H1 (cell line): ENCODE measurements around the gene SLC35E4. TPM values are rescaled to one million over a fixed set of nuclear protein-coding genes. Genes with fewer than 3 reads are reported as not detected.

ENCODE experiments used
- CTCF ChIA-PET: fragments of 300-600 bp; sonication (Branson Sonifier 250); formaldehyde crosslinking; loops from one replicate; lab custom pipeline; 2021; ENCODE audit not compliant: partially characterized antibody; lab: Charles Lee
- POLR2A ChIA-PET: fragments of 300-600 bp; sonication (Branson Sonifier 250); formaldehyde crosslinking; loops from one replicate; lab custom pipeline; 2021; ENCODE audit warnings: inconsistent platforms; ENCODE audit not compliant: partially characterized antibody; lab: Charles Lee
- DNase-seq, 2 experiments: peaks; one replicate each; pipeline versions ENCODE4 v3.0.0 to v3.0.0-alpha.2; 2010 to 2022; ENCODE audit warnings: low spot score in 2 of 2, low read depth in 1 of 2, mixed read lengths in 1 of 2
- FAIRE-seq: peaks from 2 replicates; lab custom pipeline; 2011; peaks lifted over from hg19 to GRCh38; lab: Jason Lieb, UNC
- H2AFZ ChIP-seq: 2 replicates; pipeline ENCODE4 v1.8.1; 2012; ENCODE audit warnings: low read length, inconsistent platforms
- H2AK5ac ChIP-seq: 2 replicates; pipeline ENCODE4 v1.6.1; 2013; ENCODE audit warnings: low read depth, low read length
- H2BK120ac ChIP-seq: replicated peaks from 2 replicates; pipeline ENCODE3; 2013; ENCODE audit warnings: low read depth, low read length, inconsistent platforms
- H2BK12ac ChIP-seq: 2 replicates; pipeline ENCODE4 v1.6.1; 2013; ENCODE audit warnings: low read depth, low read length
- H2BK15ac ChIP-seq: 2 replicates; pipeline ENCODE4 v1.6.1; 2013; ENCODE audit warnings: low read length
- H2BK20ac ChIP-seq: 2 replicates; pipeline ENCODE4 v1.6.1; 2013; ENCODE audit warnings: low read length
- H2BK5ac ChIP-seq: 2 replicates; pipeline ENCODE4 v1.6.1; 2013; ENCODE audit warnings: low read depth, low read length
- H3K14ac ChIP-seq: 2 replicates; pipeline ENCODE4 v1.6.1; 2013; ENCODE audit warnings: inconsistent platforms; ENCODE audit not compliant: insufficient read length
- H3K18ac ChIP-seq: 2 replicates; pipeline ENCODE4 v1.6.1; 2013; ENCODE audit warnings: low read length; ENCODE audit errors: extremely low read depth
- H3K23ac ChIP-seq: 2 replicates; pipeline ENCODE4 v1.6.1; 2013; ENCODE audit warnings: inconsistent platforms; ENCODE audit not compliant: insufficient read length
- H3K23me2 ChIP-seq: 2 replicates; pipeline ENCODE4 v1.6.1; 2013; ENCODE audit warnings: low read depth, low read length
- H3K27ac ChIP-seq: 2 replicates; pipeline ENCODE4 v1.6.1; 2011; ENCODE audit warnings: low read depth, low read length, inconsistent platforms
- H3K27me3 ChIP-seq, 4 experiments: replicated peaks in 1 of 4; 1 replicate in 1 of 4; 2 replicates in 3 of 4; pipeline versions ENCODE4 v1.6.1 to v1.8.1; 2011 to 2013; ENCODE audit warnings: low read length in 3 of 4, mild to moderate bottlenecking in 3 of 4, inconsistent platforms in 2 of 4, mixed read lengths in 2 of 4, moderate library complexity in 1 of 4; ENCODE audit not compliant: control insufficient read depth in 3 of 4, insufficient read depth in 3 of 4; ENCODE audit errors: extremely low read depth in 1 of 4
- H3K36me3 ChIP-seq, 4 experiments: 2 replicates each; pipeline versions ENCODE4 v1.6.1 to v1.8.1; 2011 to 2013; ENCODE audit warnings: mild to moderate bottlenecking in 4 of 4, low read length in 3 of 4, moderate library complexity in 2 of 4, control low read depth in 1 of 4, inconsistent platforms in 1 of 4; ENCODE audit not compliant: insufficient read depth in 4 of 4, control insufficient read depth in 2 of 4
- H3K4ac ChIP-seq: replicated peaks from 2 replicates; pipeline ENCODE3; 2013; ENCODE audit warnings: low read length, low read depth, mixed read lengths, inconsistent platforms; ENCODE audit not compliant: insufficient read length
- H3K4me1 ChIP-seq, 4 experiments: replicated peaks in 1 of 4; 1 replicate in 1 of 4; 2 replicates in 3 of 4; pipeline versions ENCODE4 v1.6.1 to v1.8.1; 2011 to 2013; ENCODE audit warnings: low read length in 3 of 4, inconsistent platforms in 2 of 4, mixed read lengths in 1 of 4; ENCODE audit not compliant: insufficient read depth in 4 of 4, control insufficient read depth in 3 of 4
- H3K4me2 ChIP-seq, 2 experiments: 2 replicates each; pipeline versions ENCODE4 v1.6.1 to v1.8.1; 2011 to 2013; ENCODE audit warnings: low read depth in 2 of 2, low read length in 2 of 2, control low read depth in 1 of 2, inconsistent platforms in 1 of 2, mild to moderate bottlenecking in 1 of 2; ENCODE audit not compliant: insufficient read depth in 1 of 2
- H3K4me3 ChIP-seq, 4 experiments: fragments of 200-600, 300-600 bp in 1 of 4; sonication (generic), shearing (Covaris generic), sonication (Bioruptor Twin) in 1 of 4; 2 replicates each; pipeline versions ENCODE4 v1.5.1 to v1.8.1; 2011 to 2016; ENCODE audit warnings: low read length in 4 of 4, low read depth in 3 of 4, control low read depth in 2 of 4, inconsistent platforms in 2 of 4, mild to moderate bottlenecking in 2 of 4, mixed read lengths in 1 of 4, moderate library complexity in 1 of 4; ENCODE audit not compliant: insufficient read depth in 2 of 4; ENCODE audit errors: extremely low read depth in 1 of 4
- H3K56ac ChIP-seq: replicated peaks from 2 replicates; pipeline ENCODE3; 2013; ENCODE audit warnings: low read depth, mild to moderate bottlenecking, mixed read lengths, low read length, inconsistent platforms; ENCODE audit not compliant: insufficient read length
- H3K79me1 ChIP-seq: 2 replicates; pipeline ENCODE4 v1.6.1; 2013; ENCODE audit warnings: low read depth, low read length, control low read depth
- H3K79me2 ChIP-seq, 2 experiments: 2 replicates each; pipeline versions ENCODE4 v1.6.1 to v1.8.1; 2012 to 2013; ENCODE audit warnings: low read length in 2 of 2, mild to moderate bottlenecking in 2 of 2, inconsistent platforms in 1 of 2; ENCODE audit not compliant: insufficient read depth in 2 of 2, control insufficient read depth in 1 of 2
- H3K9ac ChIP-seq, 4 experiments: replicated peaks in 1 of 4; 1 replicate in 1 of 4; 2 replicates in 3 of 4; pipeline versions ENCODE4 v1.6.1 to v1.8.1; 2011 to 2013; ENCODE audit warnings: low read depth in 3 of 4, low read length in 3 of 4, control low read depth in 2 of 4, mild to moderate bottlenecking in 2 of 4, moderate library complexity in 2 of 4, inconsistent platforms in 1 of 4; ENCODE audit errors: extremely low read depth in 1 of 4
- H3K9me3 ChIP-seq, 2 experiments: 2 replicates each; pipeline versions ENCODE4 v1.6.1 to v1.8.1; 2012 to 2013; ENCODE audit warnings: mild to moderate bottlenecking in 2 of 2, moderate library complexity in 2 of 2, control low read depth in 1 of 2, inconsistent platforms in 1 of 2, low read depth in 1 of 2, low read length in 1 of 2, mixed read lengths in 1 of 2; ENCODE audit not compliant: insufficient read depth in 2 of 2
- H4K20me1 ChIP-seq, 2 experiments: replicated peaks in 1 of 2; 2 replicates each; pipeline versions ENCODE3 to v1.8.1; 2011 to 2013; ENCODE audit warnings: inconsistent platforms in 2 of 2, low read length in 2 of 2, mild to moderate bottlenecking in 1 of 2; ENCODE audit not compliant: insufficient read depth in 2 of 2, control insufficient read depth in 1 of 2
- H4K5ac ChIP-seq: 2 replicates; pipeline ENCODE4 v1.6.1; 2013; ENCODE audit warnings: low read length, low read depth, mixed read lengths, inconsistent platforms; ENCODE audit not compliant: insufficient read length
- H4K8ac ChIP-seq: 2 replicates; pipeline ENCODE4 v1.8.0; 2013; ENCODE audit warnings: mild to moderate bottlenecking, moderate library complexity, low read length, inconsistent platforms; ENCODE audit not compliant: insufficient read depth; ENCODE audit errors: extremely low read depth
- H4K91ac ChIP-seq: replicated peaks from 2 replicates; pipeline ENCODE3; 2013; ENCODE audit warnings: low read length, mixed read lengths, inconsistent platforms; ENCODE audit not compliant: insufficient read length
- CEBPB ChIP-seq: IDR thresholded peaks from 2 replicates; pipeline ENCODE4 v1.6.1; 2012; ENCODE audit warnings: low read depth, low read length
- CREB1 ChIP-seq: IDR thresholded peaks from 2 replicates; pipeline ENCODE4 v1.6.1; 2012; ENCODE audit warnings: inconsistent platforms
- EGR1 ChIP-seq: IDR thresholded peaks from 2 replicates; pipeline ENCODE4 v1.6.1; 2011; ENCODE audit warnings: low read depth, low read length, borderline replicate concordance
- FOSL1 ChIP-seq: IDR thresholded peaks from 2 replicates; pipeline ENCODE4 v1.6.1; 2011; ENCODE audit warnings: mild to moderate bottlenecking, low read depth, low read length, moderate library complexity; ENCODE audit not compliant: insufficient read depth
- HDAC6 ChIP-seq: IDR thresholded peaks from one replicate; pipeline ENCODE4 v1.7.1; 2012; ENCODE audit warnings: low read depth, mild to moderate bottlenecking, inconsistent platforms, low read length, moderate library complexity
- KDM5A ChIP-seq: fragments of 200-600 bp; IDR thresholded peaks from 2 replicates; pipeline ENCODE4 v1.7.1; 2012; ENCODE audit warnings: mild to moderate bottlenecking, low read length, inconsistent platforms, mixed read lengths
- NANOG ChIP-seq: IDR thresholded peaks from 2 replicates; pipeline ENCODE4 v1.6.1; 2011; ENCODE audit warnings: low read length, low read depth, mild to moderate bottlenecking, inconsistent platforms; ENCODE audit not compliant: insufficient read depth, poor library complexity, severe bottlenecking
- NRF1 ChIP-seq: IDR thresholded peaks from 2 replicates; pipeline ENCODE4 v1.6.1; 2011; ENCODE audit warnings: mild to moderate bottlenecking, low read depth, low read length, improper control_type of control experiment
- SIN3A ChIP-seq, 2 experiments: IDR thresholded peaks in 1 of 2; conservative IDR thresholded peaks in 1 of 2; 2 replicates each; pipeline ENCODE4 v1.6.1; 2011 to 2012; ENCODE audit warnings: low read length in 2 of 2, improper control_type of control experiment in 1 of 2, low read depth in 1 of 2, mild to moderate bottlenecking in 1 of 2
- SIRT6 ChIP-seq: IDR thresholded peaks from one replicate; pipeline ENCODE4 v1.7.1; 2012; ENCODE audit warnings: low read length, inconsistent platforms
- SIX5 ChIP-seq: IDR thresholded peaks from 2 replicates; pipeline ENCODE4 v1.6.1; 2011; ENCODE audit warnings: mild to moderate bottlenecking, low read depth, low read length
- SP4 ChIP-seq: IDR thresholded peaks from 2 replicates; pipeline ENCODE4 v1.6.1; 2012; ENCODE audit warnings: low read length, inconsistent platforms
- SRF ChIP-seq: IDR thresholded peaks from 2 replicates; pipeline ENCODE4 v1.6.1; 2011; ENCODE audit warnings: mild to moderate bottlenecking, low read depth, low read length, moderate library complexity
- WGBS, 2 experiments: shearing (Covaris generic) in 1 of 2; methylation state at CpG; one replicate each; pipeline versions ENCODE4 v1.1.6 to v1.1.7; 2013 to 2015; ENCODE audit warnings: low lambda C conversion rate in 2 of 2, mixed read lengths in 2 of 2, inconsistent platforms in 1 of 2, low coverage in 1 of 2, missing lambda C conversion rate in 1 of 2; ENCODE audit not compliant: insufficient replicate concordance in 2 of 2, insufficient coverage in 1 of 2, insufficient read length in 1 of 2; ENCODE audit errors: extremely low coverage in 1 of 2, missing lambda C conversion rate in 1 of 2; 5-methylcytosine and 5-hydroxymethylcytosine counted together
- polyA plus RNA-seq, 7 experiments: library from polyadenylated mRNA; depleted of rRNA in 3 of 7; stranded (reverse) in 5 of 7; unstranded in 2 of 7; fragments of >200 nt in 5 of 7; fragments of 200-250 nt in 2 of 7; gene quantifications; 1 replicate in 5 of 7; 2 replicates in 1 of 7; 4 replicates in 1 of 7; pipeline versions ENCODE4 v1.2.1 to v1.2.3, GENCODE V29; 2011 to 2013; ENCODE audit warnings: missing spikeins in 2 of 7, mixed read lengths in 2 of 7
- total RNA-seq: library from RNA; stranded (reverse); fragmentation: NEBNext Ultra II Directional; extraction: Animal tissue kit (Norgen Biotek cat#: 25700); gene quantifications from 2 replicates; pipeline ENCODE4 v1.2.1, GENCODE V29; 2021

The SLC35E4 gene
- total and polyA plus RNA-seq, 2 of the 8 experiments (the other 6 are each of a cell fraction or from before 2014, with no cell fraction given): 5.1 to 5.6 TPM

DNA sequence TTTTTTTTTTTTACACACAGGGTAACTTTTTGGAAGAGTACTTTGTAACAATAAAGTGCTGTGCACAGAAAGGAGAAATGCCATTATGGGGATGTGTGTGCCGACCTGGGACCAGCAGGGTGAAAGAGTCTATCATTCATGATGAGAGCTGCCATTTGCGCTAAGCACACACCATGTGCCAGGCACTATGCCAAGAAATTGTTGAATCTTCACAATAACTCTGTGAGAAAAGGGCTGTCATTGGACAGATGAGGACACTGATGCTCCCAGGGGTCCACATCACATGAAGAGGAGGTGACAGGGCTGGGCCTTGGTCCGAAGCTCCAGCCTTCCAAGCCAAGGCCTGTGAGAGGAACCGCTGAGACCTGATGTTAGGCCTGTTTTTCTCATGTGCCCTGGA lies 26.5 kb downstream of the SLC35E4 start:
- Histone ChIP-seq H3K23ac (no peak overlapping the region), H3K4me3 (no peak overlapping the region), H4K8ac (no peak overlapping the region), H3K18ac (no peak overlapping the region), H2BK120ac (no peak overlapping the region), H3K9me3 (no peaks in the 10 kb centered on the region; a peak in 1 of 4 replicates), H4K91ac (no peak overlapping the region), H3K27ac (no peak overlapping the region), H2BK15ac (no peak overlapping the region), H2BK12ac (no peak overlapping the region), H3K36me3 (no peaks in the 10 kb centered on the region), H3K4me1 (peaks cover 0 to 2% (median 0%) of the 10 kb centered on the region in 4 experiments; a peak in 2 of 7 replicates), H3K4me2 (no peak overlapping the region), H4K20me1 (no peaks in the 10 kb centered on the region), H2BK5ac (no peak overlapping the region), H4K5ac (no peak overlapping the region), H3K79me1 (no peaks in the 10 kb centered on the region), H3K27me3 (no peaks in the 10 kb centered on the region), H3K23me2 (peaks cover 5% of the 10 kb centered on the region; the same call in 1 of the 2 replicates), H3K4ac (no peak overlapping the region), H3K79me2 (no peaks in the 10 kb centered on the region), H2AK5ac (no peak overlapping the region)
- DNase-seq: no peak
- FAIRE-seq: no peak
- 97% methylated on average over 4 of the region's 4 CpGs; no CpG with 5 or more reads in 1 of the 2 experiments for WGBS, 2 experiments
- CTCF ChIA-PET: interaction anchor here (0.6 to 1.2 kb wide), 5 partner anchors 10 to 56 kb away, joined by 3 to 5 read pairs (median 3); no protein-coding TSS in a partner anchor
- no peak for TF ChIP-seq NRF1
- TF ChIP-seq SIN3A (conservative IDR thresholded peaks at IDR 0.05 in 1 of 2, IDR thresholded peaks at IDR 0.05 in 1 of 2; ENCODE audit: low read depth in 1 of 2, low read length in 2 of 2): no peak
- TF ChIP-seq HDAC6: no peak
- no peak for TF ChIP-seq EGR1
- no peak for TF ChIP-seq SP4
- no peak for TF ChIP-seq NANOG
- TF ChIP-seq SIRT6: no peak
- TF ChIP-seq SRF: no peak
- TF ChIP-seq SIX5: no peak
- no peak for TF ChIP-seq FOSL1
- no peak for TF ChIP-seq KDM5A
- TF ChIP-seq CREB1: no peak
- TF ChIP-seq CEBPB: no peak
- TF ChIP-seq, all 59 proteins: peak for 0
- H2BK20ac ChIP-seq: no peak overlapping the region
- H3K56ac ChIP-seq: no peak overlapping the region
- no peak overlapping the region for H3K14ac ChIP-seq
- H3K9ac ChIP-seq: no peak overlapping the region
- POLR2A ChIA-PET: interaction anchor here (0.7 kb wide), 1 partner anchor 279 kb away, joined by 3 read pairs; no protein-coding TSS in a partner anchor
- H2AFZ ChIP-seq: no peak overlapping the region
